GM10266 (cell line): ENCODE data around the gene BACE2.

Experiments used
- DNase-seq: peaks from one replicate; pipeline ENCODE4 v3.0.0; 2012; ENCODE audit errors: extremely low spot score
- TF ChIP-seq, protein P1 (sequence below): IDR thresholded peaks from 2 replicates; pipeline ENCODE4 v1.5.1; 2012; ENCODE audit warnings: mild to moderate bottlenecking, low read depth; ENCODE audit not compliant: control insufficient read depth, insufficient read depth; ENCODE audit errors: missing control alignments

Gene BACE2

DNA sequence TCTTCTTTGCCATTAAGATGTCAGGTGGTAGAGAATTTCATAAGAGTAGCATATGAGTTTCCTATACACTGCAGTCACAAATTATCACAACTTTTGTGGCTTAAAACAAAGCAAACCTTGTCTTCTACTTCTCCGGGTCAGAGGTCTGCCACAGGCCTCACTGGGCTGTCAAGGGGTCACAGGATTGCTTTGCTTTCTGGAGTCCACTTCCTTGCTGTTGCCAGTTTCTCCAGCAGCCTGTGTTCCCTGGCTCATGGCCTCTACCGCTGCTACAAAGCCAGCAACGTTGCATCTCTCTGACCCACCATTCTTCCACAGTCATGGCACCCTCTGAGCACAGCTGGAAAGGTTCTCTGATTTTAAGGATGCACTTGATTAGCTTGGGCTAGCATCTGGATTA is 6.5 kb upstream of the BACE2 start:
- DNase-seq = no peak
- TF ChIP-seq, protein P1, sequence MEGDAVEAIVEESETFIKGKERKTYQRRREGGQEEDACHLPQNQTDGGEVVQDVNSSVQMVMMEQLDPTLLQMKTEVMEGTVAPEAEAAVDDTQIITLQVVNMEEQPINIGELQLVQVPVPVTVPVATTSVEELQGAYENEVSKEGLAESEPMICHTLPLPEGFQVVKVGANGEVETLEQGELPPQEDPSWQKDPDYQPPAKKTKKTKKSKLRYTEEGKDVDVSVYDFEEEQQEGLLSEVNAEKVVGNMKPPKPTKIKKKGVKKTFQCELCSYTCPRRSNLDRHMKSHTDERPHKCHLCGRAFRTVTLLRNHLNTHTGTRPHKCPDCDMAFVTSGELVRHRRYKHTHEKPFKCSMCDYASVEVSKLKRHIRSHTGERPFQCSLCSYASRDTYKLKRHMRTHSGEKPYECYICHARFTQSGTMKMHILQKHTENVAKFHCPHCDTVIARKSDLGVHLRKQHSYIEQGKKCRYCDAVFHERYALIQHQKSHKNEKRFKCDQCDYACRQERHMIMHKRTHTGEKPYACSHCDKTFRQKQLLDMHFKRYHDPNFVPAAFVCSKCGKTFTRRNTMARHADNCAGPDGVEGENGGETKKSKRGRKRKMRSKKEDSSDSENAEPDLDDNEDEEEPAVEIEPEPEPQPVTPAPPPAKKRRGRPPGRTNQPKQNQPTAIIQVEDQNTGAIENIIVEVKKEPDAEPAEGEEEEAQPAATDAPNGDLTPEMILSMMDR = no peak

DNA sequence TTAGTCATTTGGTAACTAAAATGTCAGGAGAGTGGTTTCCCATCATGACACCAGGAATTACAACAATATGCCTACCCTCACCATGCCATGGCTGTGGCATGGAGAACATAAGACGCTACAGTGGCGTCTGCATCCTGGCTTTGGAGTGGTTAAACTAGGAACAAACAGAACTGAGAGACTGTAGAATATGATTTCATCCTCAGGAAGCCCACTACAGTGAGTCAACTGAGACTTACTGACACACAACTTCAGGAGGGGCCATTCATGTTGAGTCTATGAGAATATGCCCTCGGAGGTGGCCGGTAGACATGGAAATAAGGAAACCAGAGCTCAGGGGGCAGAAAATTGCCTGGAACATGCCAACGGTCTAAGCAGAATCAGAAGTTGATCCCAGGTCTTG is 5.9 kb upstream of the BACE2 start:
- TF ChIP-seq, protein P1 = no peak
- no peak for DNase-seq

DNA sequence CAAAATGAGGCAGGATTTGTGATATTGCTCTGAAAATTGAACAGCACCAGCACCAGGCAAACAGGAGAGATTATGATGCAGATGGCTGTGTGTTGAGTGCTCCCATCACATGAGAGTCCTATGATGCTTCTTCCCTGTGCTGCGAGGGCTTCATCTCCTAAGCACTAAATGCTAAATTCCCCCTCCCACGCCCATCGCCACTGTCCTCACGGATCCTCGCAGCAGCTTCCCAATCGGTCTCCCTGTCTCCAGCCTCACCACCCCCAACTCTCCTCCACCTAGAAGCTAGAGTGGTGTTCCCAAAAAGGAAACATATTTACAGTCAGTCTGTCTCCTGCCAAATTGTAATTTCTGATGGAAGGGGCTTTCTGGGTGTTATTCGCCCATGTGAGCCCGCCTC is 4.9 kb upstream of the BACE2 start:
- TF ChIP-seq, protein P1 = no peak
- no peak for DNase-seq

DNA sequence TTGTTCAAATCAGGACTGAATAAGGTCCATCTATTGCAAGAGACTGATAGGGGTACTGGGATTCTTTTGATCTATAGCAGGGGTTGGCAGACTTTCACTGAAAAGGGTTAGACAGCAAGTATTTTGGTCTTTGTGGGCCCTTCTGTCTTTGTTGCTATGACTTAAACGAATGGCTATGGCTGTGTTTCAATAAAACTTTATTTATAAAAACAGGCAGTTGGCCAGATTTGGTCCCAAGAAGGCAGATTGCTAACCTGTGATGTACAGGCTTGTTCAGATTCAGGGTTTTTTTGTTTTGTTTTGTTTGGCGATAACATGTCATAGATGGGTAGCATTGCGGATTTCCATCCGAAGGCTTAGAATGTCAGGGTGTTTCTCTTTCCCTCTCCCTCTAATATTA is 3.9 kb upstream of the BACE2 start:
- TF ChIP-seq, protein P1 = no peak
- no peak for DNase-seq

DNA sequence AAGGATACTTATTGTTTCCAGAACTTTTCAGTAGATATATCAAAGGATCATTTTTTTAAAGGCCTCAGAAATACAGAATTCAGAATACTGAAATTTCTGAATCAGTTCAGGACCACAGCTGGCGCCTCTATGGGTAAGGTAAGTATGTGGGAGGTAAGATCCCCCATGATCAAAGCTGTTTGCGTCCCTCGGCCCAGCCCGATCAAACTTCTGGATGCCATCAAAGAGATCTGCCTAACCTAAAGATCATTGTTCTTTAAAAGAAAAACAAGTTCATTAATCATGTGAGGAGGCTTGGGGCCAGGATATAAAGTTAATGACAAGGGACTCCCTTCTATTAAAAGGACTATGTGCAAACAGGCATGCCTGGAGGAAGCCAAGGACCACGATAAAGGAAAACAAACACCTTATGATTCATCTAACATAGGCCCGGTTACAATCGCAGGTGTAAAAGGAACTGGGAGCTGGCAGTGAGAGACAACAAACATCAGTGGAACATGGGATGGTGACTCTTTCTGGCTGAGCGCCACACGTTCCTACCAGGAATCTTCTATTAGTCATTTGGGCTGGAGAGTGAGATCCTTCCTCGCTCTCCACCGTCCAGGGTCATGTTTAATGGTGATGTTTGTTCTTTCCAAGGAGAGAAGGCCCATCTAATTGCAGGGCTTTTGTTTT is 2.8 kb upstream of the BACE2 start:
- no peak for DNase-seq
- TF ChIP-seq, protein P1 = no peak

DNA sequence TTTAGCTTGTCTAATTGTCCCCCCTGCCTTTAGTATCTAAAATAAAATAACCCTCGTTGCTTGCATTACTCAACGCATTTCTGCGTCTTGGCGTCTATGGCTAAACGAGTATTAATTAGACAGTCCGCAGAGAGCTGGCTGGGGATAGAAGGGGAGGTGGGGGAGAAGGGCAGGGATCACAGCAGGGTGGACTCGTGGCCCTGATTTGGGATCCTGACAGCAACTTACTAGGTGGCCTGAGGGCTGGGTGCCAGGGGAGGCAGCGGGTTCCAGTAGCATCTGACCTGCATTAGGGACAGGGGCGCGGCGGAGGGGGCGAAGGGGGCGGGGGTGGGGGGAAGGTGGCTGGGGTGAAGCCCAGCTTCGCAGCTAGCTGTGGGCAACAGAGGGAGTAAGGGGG is 1.1 kb upstream of the BACE2 start:
- DNase-seq = no peak
- TF ChIP-seq, protein P1 = no peak

DNA sequence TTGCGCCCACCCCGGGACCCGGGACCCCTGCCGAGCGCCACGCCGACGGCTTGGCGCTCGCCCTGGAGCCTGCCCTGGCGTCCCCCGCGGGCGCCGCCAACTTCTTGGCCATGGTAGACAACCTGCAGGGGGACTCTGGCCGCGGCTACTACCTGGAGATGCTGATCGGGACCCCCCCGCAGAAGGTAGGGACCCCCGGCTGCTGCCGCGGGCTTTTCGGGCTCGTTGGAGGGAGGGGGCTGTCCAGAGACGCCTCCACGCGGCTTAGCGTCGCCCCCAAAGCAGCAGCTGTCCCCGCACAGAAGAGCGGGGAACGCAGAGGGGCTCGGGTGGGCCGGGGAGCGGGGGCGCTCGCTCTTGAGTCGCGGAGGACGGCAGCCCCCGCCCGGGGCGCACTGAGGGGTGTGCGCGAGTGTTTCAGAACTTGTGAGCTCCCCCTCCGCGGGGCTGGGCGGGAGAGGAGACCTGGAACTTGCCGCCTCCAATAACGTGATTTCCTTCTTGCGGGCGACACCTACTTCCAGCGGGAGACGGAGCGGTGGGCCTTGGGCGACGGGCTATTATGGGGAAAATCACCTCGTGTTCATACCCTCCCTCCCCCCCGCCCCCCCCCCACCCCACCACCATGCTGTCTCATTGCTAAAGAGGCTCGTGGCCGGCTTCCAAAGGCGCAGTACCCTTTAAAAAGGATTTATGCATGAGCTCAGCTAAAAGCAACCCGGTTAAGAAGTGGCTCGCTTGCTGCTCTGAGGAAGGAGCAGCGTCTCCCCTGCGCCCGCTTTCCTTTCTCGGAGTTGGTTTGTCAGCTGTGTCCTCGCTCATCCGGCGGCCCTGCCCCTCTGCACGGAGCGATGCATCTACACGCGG is 664 bp downstream of the BACE2 start:
- TF ChIP-seq, protein P1 = no peak
- DNase-seq = peak; percentile 37
